Panc1 (cell line): ENCODE measurements around the gene RMI1.

ENCODE experiments used
- CTCF ChIP-seq: fragments of 450-650 bp; IDR thresholded peaks from 2 replicates; pipeline ENCODE4 v1.5.1; 2017; ENCODE audit warnings: mild to moderate bottlenecking
- POLR2AphosphoS5 ChIP-seq: IDR thresholded peaks from 2 replicates; pipeline ENCODE4 v1.6.1; 2012; ENCODE audit warnings: mild to moderate bottlenecking, low read depth, low read length, moderate library complexity
- REST ChIP-seq, 2 experiments: IDR thresholded peaks; 2 replicates each; pipeline ENCODE4 v1.6.1; 2011 to 2012; ENCODE audit warnings: low read depth in 2 of 2, control low read depth in 1 of 2, low read length in 1 of 2, mild to moderate bottlenecking in 1 of 2, moderate library complexity in 1 of 2; ENCODE audit not compliant: insufficient read depth in 1 of 2

- no peak for TF ChIP-seq CTCF
- TF ChIP-seq POLR2AphosphoS5: no peak
- no peak for TF ChIP-seq REST (IDR thresholded peaks at IDR 0.05; ENCODE audit: insufficient read depth in 1 of 2, low read depth in 2 of 2, low read length in 1 of 2)
These were observed 694 bp downstream of the RMI1 start for GRCh38 chr9:83981126-83981871.
